ENCODE results near the gene CTAG1B. TPM values are rescaled to one million over a fixed set of nuclear protein-coding genes. Genes with fewer than 3 reads are reported as not detected.
"Not testable (repeated sequence)": the region's sequence is repeated elsewhere in the genome, so short reads cannot be mapped to it uniquely, and the experiment has no call there.

Gene CTAG1B
- polyA plus RNA-seq (2012; ENCODE audit: low read depth, missing spikeins): not detected

GRCh38 chrX:154619182-154619581, at the start of gene CTAG1B:
CTAG1B (minus strand) TSS chrX:154619282; CDS start chrX:154619218, 64 bp downstream.
- not testable (repeated sequence) for FAIRE-seq

GRCh38 chrX:154661899-154662298, 42.8 kb upstream of the CTAG1B start:
- FAIRE-seq: no peak
- TF ChIP-seq POU2F2 (IDR thresholded peaks at IDR 0.05; ENCODE audit: low read depth, low read length) (no peak), PAX5 (IDR thresholded peaks at IDR 0.05; ENCODE audit: insufficient read depth, low read length, severe bottlenecking) (no peak), TAF1 (IDR thresholded peaks at IDR 0.05; ENCODE audit: low read depth, low read length) (no peak), POLR2A (IDR thresholded peaks at IDR 0.05; ENCODE audit: low read depth, low read length) (no peak), POLR2AphosphoS5 (IDR thresholded peaks at IDR 0.05; ENCODE audit: low read depth, low read length) (no peak), SPI1 (IDR thresholded peaks at IDR 0.05; ENCODE audit: low read depth, low read length) (no peak)
- DNase-seq (ENCODE audit: insufficient read length, low spot score): no peak

More at GRCh38 chrX:154619182-154619581, at the start of gene CTAG1B:
- DNase-seq (ENCODE audit: insufficient read length, low spot score): not testable (repeated sequence)

- no peak for FAIRE-seq
- no peak for DNase-seq (ENCODE audit: insufficient read length, low spot score)
Observed at GRCh38 chrX:154661170-154661569, 42.1 kb upstream of the CTAG1B start.

GRCh38 chrX:154660541-154660940, 41.5 kb upstream of the CTAG1B start:
- FAIRE-seq (no peak), DNase-seq (ENCODE audit: insufficient read length, low spot score) (no peak)
- TF ChIP-seq POU2F2 (IDR thresholded peaks at IDR 0.05; ENCODE audit: low read depth, low read length) (no peak), POLR2A (IDR thresholded peaks at IDR 0.05; ENCODE audit: low read depth, low read length) (no peak), POLR2AphosphoS5 (IDR thresholded peaks at IDR 0.05; ENCODE audit: low read depth, low read length) (no peak), PAX5 (IDR thresholded peaks at IDR 0.05; ENCODE audit: insufficient read depth, low read length, severe bottlenecking) (no peak), TAF1 (IDR thresholded peaks at IDR 0.05; ENCODE audit: low read depth, low read length) (no peak), SPI1 (IDR thresholded peaks at IDR 0.05; ENCODE audit: low read depth, low read length) (no peak)

More at GRCh38 chrX:154661170-154661569, 42.1 kb upstream of the CTAG1B start:
- TF ChIP-seq PAX5 (IDR thresholded peaks at IDR 0.05; ENCODE audit: insufficient read depth, low read length, severe bottlenecking): no peak
- no peak for TF ChIP-seq TAF1 (IDR thresholded peaks at IDR 0.05; ENCODE audit: low read depth, low read length)
- no peak for TF ChIP-seq SPI1 (IDR thresholded peaks at IDR 0.05; ENCODE audit: low read depth, low read length)
- no peak for TF ChIP-seq POU2F2 (IDR thresholded peaks at IDR 0.05; ENCODE audit: low read depth, low read length)
- TF ChIP-seq POLR2A (IDR thresholded peaks at IDR 0.05; ENCODE audit: low read depth, low read length): no peak
- no peak for TF ChIP-seq POLR2AphosphoS5 (IDR thresholded peaks at IDR 0.05; ENCODE audit: low read depth, low read length)

- FAIRE-seq (no peak), DNase-seq (ENCODE audit: insufficient read length, low spot score) (no peak)
- no peak for TF ChIP-seq TAF1 (IDR thresholded peaks at IDR 0.05; ENCODE audit: low read depth, low read length)
- TF ChIP-seq POU2F2 (IDR thresholded peaks at IDR 0.05; ENCODE audit: low read depth, low read length): no peak
- TF ChIP-seq POLR2A (IDR thresholded peaks at IDR 0.05; ENCODE audit: low read depth, low read length): no peak
- no peak for TF ChIP-seq PAX5 (IDR thresholded peaks at IDR 0.05; ENCODE audit: insufficient read depth, low read length, severe bottlenecking)
- TF ChIP-seq SPI1 (IDR thresholded peaks at IDR 0.05; ENCODE audit: low read depth, low read length): no peak
- no peak for TF ChIP-seq POLR2AphosphoS5 (IDR thresholded peaks at IDR 0.05; ENCODE audit: low read depth, low read length)
Observed at GRCh38 chrX:154658957-154659356, 39.9 kb upstream of the CTAG1B start.

GRCh38 chrX:154658187-154658586, 39.1 kb upstream of the CTAG1B start:
- FAIRE-seq (no peak), DNase-seq (ENCODE audit: insufficient read length, low spot score) (no peak)
- TF ChIP-seq POU2F2 (IDR thresholded peaks at IDR 0.05; ENCODE audit: low read depth, low read length): no peak
- no peak for TF ChIP-seq PAX5 (IDR thresholded peaks at IDR 0.05; ENCODE audit: insufficient read depth, low read length, severe bottlenecking)
- TF ChIP-seq TAF1 (IDR thresholded peaks at IDR 0.05; ENCODE audit: low read depth, low read length): no peak
- no peak for TF ChIP-seq SPI1 (IDR thresholded peaks at IDR 0.05; ENCODE audit: low read depth, low read length)

- FAIRE-seq (no peak), DNase-seq (ENCODE audit: insufficient read length, low spot score) (no peak)
- TF ChIP-seq SPI1 (IDR thresholded peaks at IDR 0.05; ENCODE audit: low read depth, low read length) (no peak), POLR2AphosphoS5 (IDR thresholded peaks at IDR 0.05; ENCODE audit: low read depth, low read length) (no peak), POU2F2 (IDR thresholded peaks at IDR 0.05; ENCODE audit: low read depth, low read length) (no peak), PAX5 (IDR thresholded peaks at IDR 0.05; ENCODE audit: insufficient read depth, low read length, severe bottlenecking) (no peak), POLR2A (IDR thresholded peaks at IDR 0.05; ENCODE audit: low read depth, low read length) (no peak), TAF1 (IDR thresholded peaks at IDR 0.05; ENCODE audit: low read depth, low read length) (no peak)
Observed at GRCh38 chrX:154657226-154657805, 38.2 kb upstream of the CTAG1B start.

GRCh38 chrX:154655786-154656185, 36.7 kb upstream of the CTAG1B start:
- FAIRE-seq (no peak), DNase-seq (ENCODE audit: insufficient read length, low spot score) (no peak)
- TF ChIP-seq POLR2AphosphoS5 (IDR thresholded peaks at IDR 0.05; ENCODE audit: low read depth, low read length): no peak
- no peak for TF ChIP-seq SPI1 (IDR thresholded peaks at IDR 0.05; ENCODE audit: low read depth, low read length)
- no peak for TF ChIP-seq TAF1 (IDR thresholded peaks at IDR 0.05; ENCODE audit: low read depth, low read length)
- no peak for TF ChIP-seq POU2F2 (IDR thresholded peaks at IDR 0.05; ENCODE audit: low read depth, low read length)
- no peak for TF ChIP-seq PAX5 (IDR thresholded peaks at IDR 0.05; ENCODE audit: insufficient read depth, low read length, severe bottlenecking)
- TF ChIP-seq POLR2A (IDR thresholded peaks at IDR 0.05; ENCODE audit: low read depth, low read length): no peak

- FAIRE-seq (no peak), DNase-seq (ENCODE audit: insufficient read length, low spot score) (no peak)
- no peak for TF ChIP-seq POLR2A (IDR thresholded peaks at IDR 0.05; ENCODE audit: low read depth, low read length)
- TF ChIP-seq POLR2AphosphoS5 (IDR thresholded peaks at IDR 0.05; ENCODE audit: low read depth, low read length): no peak
- TF ChIP-seq SPI1 (IDR thresholded peaks at IDR 0.05; ENCODE audit: low read depth, low read length): no peak
- TF ChIP-seq TAF1 (IDR thresholded peaks at IDR 0.05; ENCODE audit: low read depth, low read length): no peak
- no peak for TF ChIP-seq PAX5 (IDR thresholded peaks at IDR 0.05; ENCODE audit: insufficient read depth, low read length, severe bottlenecking)
- TF ChIP-seq POU2F2 (IDR thresholded peaks at IDR 0.05; ENCODE audit: low read depth, low read length): no peak
Observed at GRCh38 chrX:154655346-154655745, 36.3 kb upstream of the CTAG1B start.

GRCh38 chrX:154654925-154655324, 35.8 kb upstream of the CTAG1B start:
- FAIRE-seq (no peak), DNase-seq (ENCODE audit: insufficient read length, low spot score) (no peak)
- no peak for TF ChIP-seq POU2F2 (IDR thresholded peaks at IDR 0.05; ENCODE audit: low read depth, low read length)
- no peak for TF ChIP-seq POLR2A (IDR thresholded peaks at IDR 0.05; ENCODE audit: low read depth, low read length)
- no peak for TF ChIP-seq TAF1 (IDR thresholded peaks at IDR 0.05; ENCODE audit: low read depth, low read length)
- no peak for TF ChIP-seq SPI1 (IDR thresholded peaks at IDR 0.05; ENCODE audit: low read depth, low read length)
- no peak for TF ChIP-seq PAX5 (IDR thresholded peaks at IDR 0.05; ENCODE audit: insufficient read depth, low read length, severe bottlenecking)
- TF ChIP-seq POLR2AphosphoS5 (IDR thresholded peaks at IDR 0.05; ENCODE audit: low read depth, low read length): no peak

Measured in GM12891 (cell line).